ENCODE measurements around the gene PDGFA.

The PDGFA gene

DNA sequence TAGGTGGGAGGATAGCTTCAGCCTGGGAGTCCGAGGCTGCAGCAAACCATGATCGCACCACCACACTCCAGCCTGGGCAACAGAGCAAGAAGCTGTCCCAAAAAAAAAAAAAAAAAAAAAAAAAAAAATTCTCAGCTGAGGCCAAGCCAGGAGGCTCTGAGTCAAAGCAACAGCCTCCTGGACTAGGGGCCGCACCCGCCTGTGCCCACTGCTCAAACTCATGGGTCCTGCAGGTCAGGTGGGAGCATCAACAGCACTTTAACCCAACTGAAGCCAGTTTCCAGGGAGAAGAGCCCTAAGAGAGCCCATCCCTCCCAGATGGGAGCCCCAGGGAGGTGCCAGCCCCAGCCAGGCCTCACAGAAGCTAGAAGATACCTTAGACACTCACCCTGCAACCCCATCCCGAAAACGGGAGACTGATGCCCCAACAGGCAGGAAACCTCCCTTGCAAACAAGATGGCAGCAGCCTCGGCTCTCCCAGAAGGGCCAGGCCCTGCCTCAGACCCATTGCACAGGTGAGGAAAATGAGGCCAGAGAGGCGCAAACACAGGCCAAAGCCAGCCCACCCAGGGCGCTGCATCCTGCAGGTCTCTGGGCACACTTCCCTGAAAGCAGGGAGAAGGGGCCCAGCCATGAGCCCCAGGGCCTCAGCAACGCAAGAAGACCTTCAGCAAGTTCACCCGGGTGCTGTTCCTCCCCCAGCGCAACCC lies 11.0 kb downstream of the PDGFA start:
- DNase-seq (ENCODE audit: low read depth) = no peak
- H3K4me3 ChIP-seq (ENCODE audit: low read depth, low read length) = no peak overlapping the region

DNA sequence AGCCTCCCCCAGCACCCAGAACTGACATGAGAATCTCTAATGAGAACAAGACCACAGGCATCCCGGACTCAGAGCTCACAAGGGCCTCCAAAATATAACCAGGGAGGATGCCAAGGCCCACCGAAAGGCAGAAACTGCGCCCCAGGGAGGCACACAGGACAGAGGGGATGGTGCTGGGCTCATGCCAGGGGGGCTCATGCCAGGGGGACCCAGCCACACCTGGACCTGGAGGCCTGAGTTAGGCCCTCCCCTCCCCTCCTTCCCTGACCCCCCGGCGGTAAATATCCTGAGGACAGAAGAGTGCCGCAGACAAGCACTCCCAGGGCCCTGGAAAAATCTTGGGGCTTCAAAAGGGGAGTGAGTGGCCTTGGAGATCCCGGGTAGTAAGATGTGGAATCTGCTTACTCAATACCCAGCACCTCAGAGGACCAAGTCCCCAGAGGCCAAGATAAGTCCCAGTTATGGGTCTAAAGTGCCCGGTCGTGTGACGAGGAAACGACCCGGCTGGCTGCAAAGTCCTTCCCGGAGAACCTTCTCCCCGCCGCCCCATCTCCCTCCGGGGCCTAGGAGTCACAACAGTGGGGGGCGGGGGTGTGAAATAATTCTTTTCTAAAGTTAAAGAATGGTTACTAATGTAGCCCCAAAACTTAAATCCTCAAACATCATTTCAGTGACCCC lies 11.9 kb downstream of the PDGFA start:
- H3K4me3 ChIP-seq (ENCODE audit: low read depth, low read length) = no peak overlapping the region
- no peak for DNase-seq (ENCODE audit: low read depth)

- DNase-seq (ENCODE audit: low read depth) = no peak
Measured at GRCh38 chr7:506921-507622, 12.6 kb downstream of the PDGFA start.

DNA sequence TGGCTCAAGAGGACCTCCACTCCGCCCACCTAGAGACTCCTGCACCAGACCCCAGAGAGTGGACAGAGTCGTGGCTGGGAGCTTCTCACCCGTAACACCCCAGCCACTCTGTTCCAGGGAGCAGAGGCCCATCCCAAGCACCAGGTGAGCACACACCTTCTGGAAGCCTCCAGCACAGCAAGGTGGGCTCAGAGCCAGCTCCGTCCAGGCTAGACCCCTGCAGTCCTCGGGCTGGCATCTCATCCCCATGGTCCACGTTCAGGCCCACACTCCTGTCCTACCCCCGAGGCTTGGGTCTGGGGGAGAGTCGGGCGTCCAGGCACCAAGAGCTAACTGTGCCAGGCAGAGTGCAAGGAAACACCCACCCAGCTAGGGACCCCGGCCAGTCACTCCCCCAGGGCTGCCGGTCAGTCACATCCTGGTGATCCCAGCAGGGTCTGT lies 13.2 kb downstream of the PDGFA start:
- no peak for DNase-seq (ENCODE audit: low read depth)
- H3K4me3 ChIP-seq (ENCODE audit: low read depth, low read length) = no peak overlapping the region

More at GRCh38 chr7:506921-507622, 12.6 kb downstream of the PDGFA start:
- no peak overlapping the region for H3K4me3 ChIP-seq (ENCODE audit: low read depth, low read length)

- DNase-seq (ENCODE audit: low read depth) = no peak
- no peak overlapping the region for H3K4me3 ChIP-seq (ENCODE audit: low read depth, low read length)
Measured at GRCh38 chr7:505171-505570, 14.5 kb downstream of the PDGFA start.

GRCh38 chr7:504221-505111 lies 15.2 kb downstream of the PDGFA start:
- no peak for DNase-seq (ENCODE audit: low read depth)
- no peak overlapping the region for H3K4me3 ChIP-seq (ENCODE audit: low read depth, low read length)

DNA sequence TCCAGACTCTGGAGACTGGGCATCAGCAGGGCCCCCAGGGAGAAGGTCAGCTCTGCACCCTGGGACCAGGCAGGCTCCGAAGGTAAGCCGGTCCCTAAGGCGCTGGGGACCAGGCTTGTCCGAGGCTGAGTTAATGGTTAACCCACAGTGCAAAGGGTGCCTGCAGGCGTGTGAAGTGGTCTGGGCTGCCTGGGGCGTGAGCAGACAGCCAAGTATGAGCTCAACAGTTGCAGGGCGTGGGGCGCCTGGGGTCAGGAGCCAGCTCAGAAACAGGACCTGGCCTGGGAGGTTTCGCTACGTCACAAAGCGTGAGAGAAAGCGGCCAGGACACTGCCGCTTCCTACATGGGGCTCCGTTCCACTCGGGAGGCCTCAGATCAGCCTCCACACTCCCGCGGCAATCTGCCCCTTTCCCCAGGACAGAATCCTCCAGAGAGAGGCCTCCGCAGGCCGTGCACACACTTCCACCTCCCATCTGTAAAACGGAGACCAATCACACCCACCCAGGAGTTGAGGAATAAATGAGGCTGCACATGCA lies 16.0 kb downstream of the PDGFA start:
- no peak for DNase-seq (ENCODE audit: low read depth)
- no peak overlapping the region for H3K4me3 ChIP-seq (ENCODE audit: low read depth, low read length)

DNA sequence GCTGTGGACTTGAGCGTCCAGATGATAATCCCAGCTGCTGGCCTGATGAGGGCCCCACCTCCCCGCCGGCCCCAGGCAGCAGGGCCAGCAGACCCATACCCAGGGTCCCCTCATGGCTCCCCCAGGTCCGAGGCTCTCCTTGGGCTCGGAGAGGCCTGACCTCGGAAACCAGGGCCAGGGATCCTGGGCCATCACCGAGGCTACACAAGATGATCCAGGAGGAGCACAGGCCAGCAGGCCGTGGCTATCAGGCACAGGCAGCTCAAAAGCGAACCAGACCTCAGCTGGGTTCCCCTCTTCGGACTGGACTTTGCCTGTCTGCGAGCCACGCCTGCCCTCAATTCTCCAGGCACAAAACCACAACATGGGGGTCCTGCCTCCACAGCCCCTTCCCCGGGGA lies 17.4 kb downstream of the PDGFA start:
- no peak overlapping the region for H3K4me3 ChIP-seq (ENCODE audit: low read depth, low read length)
- DNase-seq (ENCODE audit: low read depth) = no peak

- H3K4me3 ChIP-seq (ENCODE audit: low read depth, low read length) = no peak overlapping the region
- DNase-seq (ENCODE audit: low read depth) = no peak
Measured at GRCh38 chr7:501526-501925, 18.1 kb downstream of the PDGFA start.

DNA sequence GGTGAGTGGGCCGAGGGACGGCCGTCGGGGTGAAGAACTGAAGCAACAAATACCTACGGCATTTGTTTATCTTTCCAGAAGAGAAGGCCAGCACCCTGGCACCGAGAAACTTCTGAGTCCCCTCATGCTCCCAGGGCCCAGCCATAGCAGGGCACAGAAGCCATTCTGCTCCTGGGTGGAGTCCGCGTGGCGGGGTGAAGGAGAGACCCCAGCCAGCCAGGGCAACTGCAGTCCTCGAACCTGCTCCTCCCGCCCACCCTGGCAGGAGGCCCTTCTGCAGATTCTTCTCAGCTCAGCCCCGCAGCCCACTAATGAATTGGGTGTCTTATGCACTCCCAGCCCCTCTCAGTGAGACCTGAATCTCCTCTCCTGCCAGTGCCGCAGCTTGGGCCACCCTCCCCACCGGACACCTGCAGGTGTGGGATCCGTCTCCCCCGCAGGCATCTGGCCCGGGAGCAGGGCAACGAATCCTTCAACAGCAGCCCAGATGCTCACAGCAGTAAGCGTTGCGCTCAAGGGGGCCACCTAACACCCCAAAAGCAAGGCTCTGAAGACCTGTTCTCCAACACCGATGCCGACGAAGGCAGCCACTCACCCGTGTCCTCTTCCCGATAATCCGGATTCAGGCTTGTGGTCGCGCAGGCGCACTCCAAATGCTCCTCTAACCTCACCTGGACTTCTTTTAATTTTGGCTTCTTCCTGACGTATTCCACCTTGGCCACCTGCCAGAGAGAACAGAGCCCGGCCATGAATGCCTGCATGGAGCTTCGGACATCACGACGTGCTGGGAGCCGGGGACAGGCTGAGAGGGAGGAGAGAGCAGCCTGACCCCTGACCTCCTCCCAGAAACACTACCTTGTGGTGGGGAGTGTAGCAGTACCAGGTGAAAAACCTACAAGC lies 18.9 kb downstream of the PDGFA start:
- no peak for DNase-seq (ENCODE audit: low read depth)

DNA sequence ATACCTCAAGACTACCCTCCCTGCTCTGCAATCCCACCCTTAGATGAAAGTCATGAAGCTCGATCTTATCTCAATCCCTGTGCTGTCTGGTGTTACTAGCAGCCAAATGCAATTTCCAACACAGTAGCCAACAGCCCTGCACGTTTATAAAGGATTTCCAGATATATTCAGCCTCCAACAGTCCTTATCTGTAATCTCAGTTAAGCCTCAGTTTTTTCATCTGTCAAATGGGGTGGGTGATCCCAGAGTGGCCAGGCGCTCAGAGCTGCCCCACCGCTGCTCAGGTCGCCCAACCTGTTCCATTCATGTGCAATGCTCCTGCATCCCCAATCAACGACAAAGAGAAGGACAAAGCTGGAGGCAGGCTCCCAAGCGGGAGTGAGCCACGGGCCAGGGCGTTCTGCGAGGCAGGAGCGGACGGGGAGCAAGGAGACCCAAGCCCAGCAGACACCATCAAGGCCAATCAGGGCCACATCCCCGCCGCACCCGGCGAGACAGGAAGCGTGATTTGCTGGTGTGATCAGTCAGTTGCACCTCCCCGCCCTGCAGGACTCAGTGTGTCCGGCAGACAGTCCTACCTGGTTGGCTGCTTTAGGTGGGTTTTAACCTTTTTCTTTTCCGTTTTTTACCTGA lies 19.7 kb downstream of the PDGFA start:
- DNase-seq (ENCODE audit: low read depth) = no peak

More for the DNA sequence above, 18.9 kb downstream of the PDGFA start:
- H3K4me3 ChIP-seq (ENCODE audit: low read depth, low read length) = no peak overlapping the region

DNA sequence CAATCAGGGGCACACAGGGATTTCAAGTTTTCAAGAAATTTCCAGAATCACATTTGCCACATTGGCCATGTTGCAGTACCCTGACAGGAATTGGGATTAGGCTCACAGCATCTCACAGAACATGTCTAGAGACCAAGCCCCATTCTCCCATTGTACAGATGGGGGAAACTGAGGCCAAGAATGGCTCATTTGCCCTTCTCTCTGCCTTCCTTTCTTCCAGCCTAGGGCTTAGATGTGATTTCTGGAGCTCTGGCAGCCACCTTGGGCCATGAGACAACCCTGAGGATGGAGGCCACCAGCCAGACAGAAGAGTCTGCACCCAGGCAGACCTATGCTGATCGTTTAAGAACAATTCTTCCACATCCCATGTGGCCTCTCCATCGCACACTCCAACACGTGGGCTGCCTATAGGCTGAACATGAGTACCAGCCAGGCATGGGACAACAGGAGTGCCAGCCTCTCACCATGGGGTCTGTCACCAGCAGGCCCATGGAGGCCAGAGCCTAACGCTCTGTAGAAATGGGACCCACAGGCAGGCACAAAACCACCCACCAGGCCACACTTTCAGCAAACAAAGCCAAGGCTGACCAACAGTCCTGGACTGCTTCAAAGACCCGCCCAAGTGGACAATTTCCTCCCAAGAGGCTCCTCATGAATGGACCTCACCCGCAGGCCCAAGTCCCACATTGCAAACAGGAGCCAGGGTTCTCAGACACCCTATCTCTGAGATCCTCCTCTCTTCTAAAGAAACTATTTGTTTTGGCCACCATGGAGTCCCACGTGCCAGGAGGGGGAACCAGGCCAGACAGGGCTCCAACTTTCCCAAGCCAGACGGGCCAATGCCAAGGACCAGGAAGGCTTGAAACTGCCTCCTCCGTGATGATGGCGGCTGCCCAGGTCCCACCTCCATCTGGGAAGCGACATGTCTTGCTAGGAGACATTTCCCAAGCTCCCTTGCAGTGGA lies 20.7 kb downstream of the PDGFA start:
- no peak for DNase-seq (ENCODE audit: low read depth)
- H3K4me3 ChIP-seq (ENCODE audit: low read depth, low read length) = no peak overlapping the region

More for the DNA sequence above, 19.7 kb downstream of the PDGFA start:
- H3K4me3 ChIP-seq (ENCODE audit: low read depth, low read length) = no peak overlapping the region

DNA sequence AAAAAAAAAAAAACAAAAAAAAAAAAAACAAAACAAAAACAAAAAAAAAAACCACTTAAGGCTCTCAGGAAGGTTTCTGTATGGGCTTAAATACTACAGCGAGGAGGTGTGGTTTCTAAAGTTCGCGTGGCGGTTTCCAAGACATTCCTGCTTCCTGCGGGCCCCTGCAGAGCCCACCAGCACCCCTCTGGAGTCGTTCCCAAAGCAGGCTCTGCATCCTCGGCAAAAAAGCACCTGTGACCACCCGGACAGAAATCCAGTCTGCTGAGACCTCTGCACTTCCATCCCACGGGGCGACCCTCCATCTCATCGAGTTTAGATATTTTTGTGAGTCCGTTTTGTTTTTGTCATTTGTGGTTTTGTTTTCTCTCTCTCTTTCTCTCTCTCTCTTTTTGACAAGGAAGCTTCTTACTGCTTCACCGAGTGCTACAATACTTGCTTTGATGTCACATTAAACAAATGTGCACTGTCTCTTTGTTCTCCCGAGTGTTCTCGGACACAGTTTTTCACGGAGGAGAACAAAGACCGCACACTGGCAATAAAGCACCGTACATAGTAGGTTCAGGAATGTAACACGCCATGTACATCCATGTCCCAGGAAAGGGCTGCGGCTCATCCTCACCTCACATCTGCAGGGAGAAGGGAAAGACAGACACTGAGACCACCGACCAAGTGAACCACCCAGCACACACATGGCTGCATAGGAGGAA lies 21.5 kb downstream of the PDGFA start:
- no peak overlapping the region for H3K4me3 ChIP-seq (ENCODE audit: low read depth, low read length)
- DNase-seq (ENCODE audit: low read depth) = no peak

- DNase-seq (ENCODE audit: low read depth) = no peak
- no peak overlapping the region for H3K4me3 ChIP-seq (ENCODE audit: low read depth, low read length)
Measured at GRCh38 chr7:497346-497745, 22.3 kb downstream of the PDGFA start.

DNA sequence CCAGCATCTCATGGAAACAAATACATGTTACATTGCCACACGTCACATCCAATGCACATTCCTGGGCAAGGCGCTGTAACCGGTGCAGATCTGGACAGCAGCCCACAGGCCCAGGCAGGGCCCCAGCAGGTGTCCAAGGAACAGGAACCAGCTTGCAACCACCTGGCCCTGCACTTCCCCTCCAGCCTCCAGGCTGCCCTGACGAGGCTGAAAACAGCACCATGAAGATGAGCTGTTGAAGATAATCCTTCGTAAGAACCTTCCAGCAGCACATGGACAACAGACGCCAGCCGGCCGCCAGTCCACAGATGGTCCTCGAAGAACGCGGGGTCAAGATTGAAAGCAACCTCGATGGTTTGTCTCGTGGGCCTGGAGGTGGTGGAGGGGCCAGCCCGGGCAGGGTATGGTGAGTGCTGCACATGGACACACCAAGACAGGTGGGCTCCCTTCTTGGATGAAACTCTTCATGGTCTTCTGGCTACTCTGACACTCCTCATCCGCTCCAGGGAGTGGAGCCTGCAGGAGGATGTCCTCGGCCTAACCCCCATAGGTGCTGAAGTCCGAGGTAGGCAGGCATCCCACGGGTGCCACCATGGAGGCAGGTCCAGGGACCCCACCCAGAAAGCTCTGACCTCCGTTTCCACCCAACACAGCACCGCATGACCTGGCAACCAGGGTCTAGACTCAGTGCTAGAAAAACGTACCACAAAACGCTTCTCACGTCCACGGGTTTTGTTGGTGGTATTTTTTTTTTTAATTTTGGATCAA lies 22.9 kb downstream of the PDGFA start:
- DNase-seq (ENCODE audit: low read depth) = no peak
- H3K4me3 ChIP-seq (ENCODE audit: low read depth, low read length) = no peak overlapping the region
